TTC549 (cell line): ENCODE measurements around the gene CDS1.
A peak's percentile ranks its signal among the peaks of the same experiment; 100 is the strongest.
"Not testable (repeated sequence)": the region's sequence is repeated elsewhere in the genome, so short reads cannot be mapped to it uniquely, and the experiment has no call there.

ENCODE experiments used
- FAIRE-seq: peaks from 2 replicates; lab custom pipeline; 2012; peaks lifted over from hg19 to GRCh38; lab: Jason Lieb, UNC

CDS1 gene

GRCh38 chr4:84582988-84583875 lies at the start of gene CDS1:
CDS1 (plus strand) TSS chr4:84583127; CDS start chr4:84583402, 275 bp downstream.
- FAIRE-seq: no peak

DNA sequence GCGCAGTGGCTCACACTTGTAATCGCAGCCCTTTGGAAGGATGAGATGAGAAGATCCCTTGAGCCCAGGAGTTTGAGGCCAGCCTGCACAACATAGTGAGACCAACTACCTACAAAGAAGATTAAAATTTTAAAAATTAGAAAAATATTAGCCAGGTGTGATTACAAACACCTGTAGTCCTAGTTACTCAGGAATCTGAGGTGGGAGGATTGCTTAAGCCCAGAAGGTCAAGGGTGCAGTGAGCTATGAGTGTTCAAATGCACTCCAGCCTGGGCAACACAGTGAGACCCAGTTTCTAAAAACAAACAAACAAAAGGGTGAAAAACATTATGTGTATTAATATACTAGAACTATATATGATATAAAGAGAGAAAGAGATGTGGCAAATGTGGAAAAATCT lies 47.0 kb upstream of the CDS1 start:
- no peak for FAIRE-seq

DNA sequence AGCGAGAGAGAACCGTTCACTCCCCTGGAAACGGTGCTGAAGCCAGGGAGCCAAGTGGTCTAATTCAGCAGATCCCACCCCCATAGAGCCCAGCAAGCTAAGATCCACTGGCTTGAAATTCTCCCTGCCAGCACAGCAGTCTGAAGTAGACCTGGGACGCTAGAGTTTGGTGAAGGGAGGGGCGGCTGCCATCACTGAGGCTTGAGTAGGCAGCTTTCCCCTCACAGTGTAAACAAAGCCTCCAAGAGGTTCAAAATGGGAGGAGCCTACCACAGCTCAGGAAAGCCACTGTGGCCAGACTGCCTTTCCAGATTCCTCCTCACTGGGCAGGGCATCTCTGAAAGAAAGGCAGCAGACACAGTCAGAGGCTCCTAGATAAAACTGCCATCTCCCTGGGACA lies 37.8 kb upstream of the CDS1 start:
- no peak for FAIRE-seq

- no peak for FAIRE-seq
These were observed 35.7 kb upstream of the CDS1 start for GRCh38 chr4:84547211-84547610.

DNA sequence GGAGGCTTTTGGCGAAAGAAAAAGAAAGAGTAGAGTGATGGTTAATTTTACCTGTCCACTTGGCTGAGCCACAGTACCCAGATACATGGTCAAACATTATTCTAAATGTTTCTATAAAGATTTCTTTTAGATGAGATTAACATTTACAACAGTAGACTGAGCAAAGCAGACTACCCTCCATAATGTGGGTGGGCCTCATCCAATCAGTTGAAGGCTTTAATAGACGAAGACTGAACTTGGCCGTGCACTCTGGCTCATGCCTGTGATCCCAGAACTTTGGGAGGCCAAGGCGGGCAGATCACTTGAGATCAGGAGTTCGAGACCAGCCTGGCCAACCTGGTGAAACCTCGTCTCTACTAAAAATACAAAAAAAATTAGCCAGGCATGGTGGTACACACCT lies 33.7 kb upstream of the CDS1 start:
- not testable (repeated sequence) for FAIRE-seq

GRCh38 chr4:84562156-84562555 lies 20.8 kb upstream of the CDS1 start:
- no peak for FAIRE-seq

DNA sequence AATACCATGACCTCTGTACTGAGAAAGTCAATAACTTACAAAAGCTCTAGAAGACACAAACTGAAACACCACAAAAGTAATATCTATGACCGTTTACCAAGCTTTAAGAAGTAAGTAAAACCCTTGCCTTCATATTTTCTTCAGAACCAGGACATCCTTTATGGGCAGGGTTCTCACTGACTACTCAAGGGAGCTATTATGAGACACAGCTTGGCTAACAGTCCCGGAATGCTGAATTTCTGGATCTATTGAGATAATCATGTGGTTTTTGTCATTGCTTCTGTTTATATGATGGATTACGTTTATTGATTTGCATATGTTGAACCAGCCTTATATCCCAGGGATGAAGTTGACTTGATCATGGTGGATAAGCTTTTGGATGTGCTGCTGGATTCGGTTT lies 19.9 kb upstream of the CDS1 start:
- no peak for FAIRE-seq

GRCh38 chr4:84565951-84566350 lies 17.0 kb upstream of the CDS1 start:
- no peak for FAIRE-seq

- FAIRE-seq: no peak
These were observed 14.4 kb upstream of the CDS1 start for GRCh38 chr4:84568496-84568895.

DNA sequence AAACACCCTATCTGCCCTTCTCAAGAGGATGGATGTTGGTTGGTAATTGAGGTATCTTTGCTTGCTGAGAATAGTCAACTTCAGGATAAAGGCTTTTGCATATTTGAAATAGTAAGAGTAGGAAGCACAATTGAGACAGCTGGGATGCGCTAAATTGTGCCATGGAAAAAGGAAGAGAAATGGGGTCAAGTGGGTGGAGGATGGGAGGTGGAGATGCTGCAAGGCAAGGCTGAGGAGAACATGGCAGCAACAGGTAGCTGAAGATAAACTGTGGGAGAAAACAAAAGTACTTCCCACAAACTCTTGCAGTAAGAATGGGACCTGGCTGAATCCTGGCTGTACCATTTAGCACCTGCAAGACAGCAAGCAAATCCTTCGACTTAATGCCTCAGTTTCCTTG lies 13.9 kb upstream of the CDS1 start:
- FAIRE-seq: no peak

GRCh38 chr4:84573385-84574068 lies 9.4 kb upstream of the CDS1 start:
- no peak for FAIRE-seq

GRCh38 chr4:84574069-84574720 lies 8.7 kb upstream of the CDS1 start:
- FAIRE-seq: no peak

GRCh38 chr4:84578540-84579402 lies 4.2 kb upstream of the CDS1 start:
- peak; percentile 47 for FAIRE-seq

- no peak for FAIRE-seq
These were observed 3.5 kb upstream of the CDS1 start for GRCh38 chr4:84579403-84579776.

GRCh38 chr4:84582302-84582987 lies 482 bp upstream of the CDS1 start:
- no peak for FAIRE-seq

DNA sequence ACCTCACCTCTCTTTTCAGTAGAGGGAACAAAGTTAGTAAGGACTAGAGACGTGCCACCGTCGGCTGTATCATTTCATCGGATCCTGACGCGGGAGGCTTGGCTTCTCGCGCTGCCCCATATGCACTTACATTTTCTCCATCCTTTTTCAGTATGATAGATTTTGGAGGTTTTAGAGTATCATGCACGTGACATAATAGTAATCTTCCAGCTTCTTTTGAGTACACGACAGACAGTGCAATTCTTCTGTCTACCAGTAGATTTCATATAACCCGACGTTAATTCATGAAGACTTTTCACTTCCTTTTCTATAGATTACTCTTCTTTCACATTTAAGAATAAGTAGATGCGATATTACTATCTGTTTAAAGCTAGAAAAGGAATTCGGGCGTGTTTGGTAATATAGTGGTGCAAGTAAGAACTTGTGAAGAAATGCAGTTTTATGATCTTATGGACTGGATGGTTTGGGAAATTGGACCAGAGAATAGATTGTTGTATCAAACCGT lies 1.0 kb downstream of the CDS1 start:
- FAIRE-seq: no peak

DNA sequence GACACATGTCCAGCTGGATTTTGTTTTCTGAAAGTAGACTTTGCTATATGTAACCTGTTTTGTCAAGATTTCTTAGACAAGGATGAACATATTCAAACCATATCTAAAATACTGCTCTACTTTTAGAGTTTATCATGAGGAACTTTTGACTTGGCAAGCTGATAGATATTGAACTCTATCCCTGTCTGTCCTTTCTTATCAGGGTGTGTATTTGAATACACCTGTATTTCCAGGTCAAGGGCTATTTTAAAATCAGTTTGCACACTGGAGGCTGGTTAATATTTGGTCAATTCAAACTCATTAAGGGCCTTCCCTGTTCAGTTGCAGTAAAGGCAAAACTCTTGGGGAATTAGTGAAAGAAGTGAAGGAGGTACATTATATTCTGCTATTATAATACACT lies 2.3 kb downstream of the CDS1 start:
- FAIRE-seq: no peak

GRCh38 chr4:84594724-84595123 lies 11.8 kb downstream of the CDS1 start:
- no peak for FAIRE-seq

GRCh38 chr4:84596826-84597225 lies 13.9 kb downstream of the CDS1 start:
- no peak for FAIRE-seq

DNA sequence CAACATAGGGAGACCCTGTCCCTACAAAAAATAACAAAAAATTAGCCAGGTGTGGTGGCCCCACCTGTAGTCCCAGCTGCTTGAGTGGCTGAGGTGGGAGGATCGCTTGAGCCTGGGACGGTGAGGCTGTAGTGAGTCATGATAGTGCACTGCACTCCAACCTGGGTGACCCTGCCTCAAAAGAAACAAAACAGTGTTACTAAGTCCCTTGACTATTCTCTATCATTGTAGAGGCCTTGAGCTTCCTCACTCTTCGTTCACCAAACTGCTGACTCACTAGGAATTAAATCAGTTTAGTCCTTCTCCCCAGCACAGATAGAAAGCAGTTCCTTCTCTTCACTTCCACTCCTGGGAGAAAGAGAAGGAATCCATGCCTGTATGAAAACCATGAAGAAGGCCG lies 14.5 kb downstream of the CDS1 start:
- FAIRE-seq: no peak

- FAIRE-seq: no peak
These were observed 23.7 kb downstream of the CDS1 start for GRCh38 chr4:84606645-84607044.
